Bronchial epithelial cell (primary cell): ENCODE results near the gene FURIN. TPM values are rescaled to one million over a fixed set of nuclear protein-coding genes. Genes with fewer than 3 reads are reported as not detected.

Experiments
- DNase-seq: peaks from one replicate; pipeline ENCODE4 v3.0.0-alpha.2; 2010; ENCODE audit warnings: low read depth
- FAIRE-seq: peaks from 2 replicates; lab custom pipeline; 2011; peaks lifted over from hg19 to GRCh38; lab: Jason Lieb, UNC
- H3K27me3 ChIP-seq: 2 replicates; pipeline ENCODE4 v1.5.1; 2011; ENCODE audit warnings: low read length; ENCODE audit not compliant: control insufficient read depth, insufficient read depth
- H3K36me3 ChIP-seq: 2 replicates; pipeline ENCODE4 v1.5.1; 2011; ENCODE audit warnings: low read length; ENCODE audit not compliant: control insufficient read depth, insufficient read depth
- H3K4me3 ChIP-seq: 2 replicates; pipeline ENCODE4 v1.5.1; 2011; ENCODE audit warnings: mild to moderate bottlenecking, low read depth, low read length, control low read depth
- total RNA-seq: library from RNA; depleted of rRNA; stranded (reverse); fragments of >200 nt; gene quantifications from 2 replicates; pipeline ENCODE4 v1.2.1, GENCODE V29; 2014
- TF ChIP-seq, protein P1 (sequence below): IDR thresholded peaks from 2 replicates; pipeline ENCODE4 v1.5.1; 2011; ENCODE audit warnings: mild to moderate bottlenecking, moderate library complexity, low read length, control low read depth, inconsistent platforms; ENCODE audit not compliant: insufficient read depth, severe bottlenecking

Gene FURIN
- total RNA-seq, 1 donor from 2014 or later: 32.1 TPM

DNA sequence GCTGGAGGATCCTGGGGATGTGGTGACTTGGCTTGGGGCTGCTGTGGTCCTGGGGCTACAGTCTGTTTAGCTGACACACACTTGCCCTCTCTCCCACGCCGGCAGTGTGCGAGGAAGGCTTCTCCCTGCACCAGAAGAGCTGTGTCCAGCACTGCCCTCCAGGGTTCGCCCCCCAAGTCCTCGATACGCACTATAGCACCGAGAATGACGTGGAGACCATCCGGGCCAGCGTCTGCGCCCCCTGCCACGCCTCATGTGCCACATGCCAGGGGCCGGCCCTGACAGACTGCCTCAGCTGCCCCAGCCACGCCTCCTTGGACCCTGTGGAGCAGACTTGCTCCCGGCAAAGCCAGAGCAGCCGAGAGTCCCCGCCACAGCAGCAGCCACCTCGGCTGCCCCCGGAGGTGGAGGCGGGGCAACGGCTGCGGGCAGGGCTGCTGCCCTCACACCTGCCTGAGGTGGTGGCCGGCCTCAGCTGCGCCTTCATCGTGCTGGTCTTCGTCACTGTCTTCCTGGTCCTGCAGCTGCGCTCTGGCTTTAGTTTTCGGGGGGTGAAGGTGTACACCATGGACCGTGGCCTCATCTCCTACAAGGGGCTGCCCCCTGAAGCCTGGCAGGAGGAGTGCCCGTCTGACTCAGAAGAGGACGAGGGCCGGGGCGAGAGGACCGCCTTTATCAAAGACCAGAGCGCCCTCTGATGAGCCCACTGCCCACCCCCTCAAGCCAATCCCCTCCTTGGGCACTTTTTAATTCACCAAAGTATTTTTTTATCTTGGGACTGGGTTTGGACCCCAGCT lies 13.0 kb downstream of the FURIN start:
- Histone ChIP-seq H3K36me3 (peaks cover 27% of the 10 kb centered on the region), H3K27me3 (no peaks in the 10 kb centered on the region), H3K4me3 (no peak overlapping the region)
- no peak for DNase-seq
- FAIRE-seq: no peak
- TF ChIP-seq, protein P1, sequence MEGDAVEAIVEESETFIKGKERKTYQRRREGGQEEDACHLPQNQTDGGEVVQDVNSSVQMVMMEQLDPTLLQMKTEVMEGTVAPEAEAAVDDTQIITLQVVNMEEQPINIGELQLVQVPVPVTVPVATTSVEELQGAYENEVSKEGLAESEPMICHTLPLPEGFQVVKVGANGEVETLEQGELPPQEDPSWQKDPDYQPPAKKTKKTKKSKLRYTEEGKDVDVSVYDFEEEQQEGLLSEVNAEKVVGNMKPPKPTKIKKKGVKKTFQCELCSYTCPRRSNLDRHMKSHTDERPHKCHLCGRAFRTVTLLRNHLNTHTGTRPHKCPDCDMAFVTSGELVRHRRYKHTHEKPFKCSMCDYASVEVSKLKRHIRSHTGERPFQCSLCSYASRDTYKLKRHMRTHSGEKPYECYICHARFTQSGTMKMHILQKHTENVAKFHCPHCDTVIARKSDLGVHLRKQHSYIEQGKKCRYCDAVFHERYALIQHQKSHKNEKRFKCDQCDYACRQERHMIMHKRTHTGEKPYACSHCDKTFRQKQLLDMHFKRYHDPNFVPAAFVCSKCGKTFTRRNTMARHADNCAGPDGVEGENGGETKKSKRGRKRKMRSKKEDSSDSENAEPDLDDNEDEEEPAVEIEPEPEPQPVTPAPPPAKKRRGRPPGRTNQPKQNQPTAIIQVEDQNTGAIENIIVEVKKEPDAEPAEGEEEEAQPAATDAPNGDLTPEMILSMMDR: no peak

DNA sequence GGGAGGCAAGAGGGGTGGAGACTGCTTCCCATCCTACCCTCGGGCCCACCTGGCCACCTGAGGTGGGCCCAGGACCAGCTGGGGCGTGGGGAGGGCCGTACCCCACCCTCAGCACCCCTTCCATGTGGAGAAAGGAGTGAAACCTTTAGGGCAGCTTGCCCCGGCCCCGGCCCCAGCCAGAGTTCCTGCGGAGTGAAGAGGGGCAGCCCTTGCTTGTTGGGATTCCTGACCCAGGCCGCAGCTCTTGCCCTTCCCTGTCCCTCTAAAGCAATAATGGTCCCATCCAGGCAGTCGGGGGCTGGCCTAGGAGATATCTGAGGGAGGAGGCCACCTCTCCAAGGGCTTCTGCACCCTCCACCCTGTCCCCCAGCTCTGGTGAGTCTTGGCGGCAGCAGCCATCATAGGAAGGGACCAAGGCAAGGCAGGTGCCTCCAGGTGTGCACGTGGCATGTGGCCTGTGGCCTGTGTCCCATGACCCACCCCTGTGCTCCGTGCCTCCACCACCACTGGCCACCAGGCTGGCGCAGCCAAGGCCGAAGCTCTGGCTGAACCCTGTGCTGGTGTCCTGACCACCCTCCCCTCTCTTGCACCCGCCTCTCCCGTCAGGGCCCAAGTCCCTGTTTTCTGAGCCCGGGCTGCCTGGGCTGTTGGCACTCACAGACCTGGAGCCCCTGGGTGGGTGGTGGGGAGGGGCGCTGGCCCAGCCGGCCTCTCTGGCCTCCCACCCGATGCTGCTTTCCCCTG lies 13.8 kb downstream of the FURIN start:
- DNase-seq: no peak
- Histone ChIP-seq H3K36me3 (peaks cover 26% of the 10 kb centered on the region), H3K27me3 (no peaks in the 10 kb centered on the region), H3K4me3 (no peak overlapping the region)
- FAIRE-seq: no peak
- TF ChIP-seq, protein P1: no peak

DNA sequence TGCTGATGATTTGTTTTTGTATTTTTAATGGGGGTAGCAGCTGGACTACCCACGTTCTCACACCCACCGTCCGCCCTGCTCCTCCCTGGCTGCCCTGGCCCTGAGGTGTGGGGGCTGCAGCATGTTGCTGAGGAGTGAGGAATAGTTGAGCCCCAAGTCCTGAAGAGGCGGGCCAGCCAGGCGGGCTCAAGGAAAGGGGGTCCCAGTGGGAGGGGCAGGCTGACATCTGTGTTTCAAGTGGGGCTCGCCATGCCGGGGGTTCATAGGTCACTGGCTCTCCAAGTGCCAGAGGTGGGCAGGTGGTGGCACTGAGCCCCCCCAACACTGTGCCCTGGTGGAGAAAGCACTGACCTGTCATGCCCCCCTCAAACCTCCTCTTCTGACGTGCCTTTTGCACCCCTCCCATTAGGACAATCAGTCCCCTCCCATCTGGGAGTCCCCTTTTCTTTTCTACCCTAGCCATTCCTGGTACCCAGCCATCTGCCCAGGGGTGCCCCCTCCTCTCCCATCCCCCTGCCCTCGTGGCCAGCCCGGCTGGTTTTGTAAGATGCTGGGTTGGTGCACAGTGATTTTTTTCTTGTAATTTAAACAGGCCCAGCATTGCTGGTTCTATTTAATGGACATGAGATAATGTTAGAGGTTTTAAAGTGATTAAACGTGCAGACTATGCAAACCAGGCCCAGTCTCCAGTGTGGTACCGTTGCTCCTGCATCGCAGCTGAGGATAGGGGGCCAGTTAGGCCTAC lies 14.6 kb downstream of the FURIN start:
- Histone ChIP-seq H3K36me3 (peaks cover 24% of the 10 kb centered on the region), H3K4me3 (no peak overlapping the region), H3K27me3 (no peaks in the 10 kb centered on the region)
- FAIRE-seq: no peak
- TF ChIP-seq, protein P1: no peak
- no peak for DNase-seq

- H3K27me3 ChIP-seq: no peaks in the 10 kb centered on the region
- TF ChIP-seq, protein P1: no peak
- FAIRE-seq (no peak), DNase-seq (no peak)
- peaks cover 21% of the 10 kb centered on the region for H3K36me3 ChIP-seq
- H3K4me3 ChIP-seq: peak overlapping the region; percentile 46
Observed at GRCh38 chr15:90883526-90883975, 15.2 kb downstream of the FURIN start.

- Histone ChIP-seq H3K27me3 (no peaks in the 10 kb centered on the region), H3K36me3 (peaks cover 20% of the 10 kb centered on the region), H3K4me3 (peak within 1 kb of the TSS; percentile 46)
- TF ChIP-seq, protein P1: no peak
- no peak for FAIRE-seq
- DNase-seq: no peak
Observed at GRCh38 chr15:90883976-90884718, 15.8 kb downstream of the FURIN start, which contains the start of gene FES. Gene FES, plus strand, starts transcription at chr15:90884504. Its CDS starts 542 bp downstream, at chr15:90885046.
